HEK293T (cell line): Measurements from ENCODE around the gene MRAP2.
"Not testable (repeated sequence)": the region's sequence is repeated elsewhere in the genome, so short reads cannot be mapped to it uniquely, and the experiment has no call there.

Source experiments
- CTCF ChIA-PET: fragments of 350-600 bp; formaldehyde crosslinking; extraction: SDS; loops from one replicate; lab custom pipeline; 2021; ENCODE audit warnings: antibody characterized with exemption, inconsistent platforms; lab: Yijun Ruan, JAX
- POLR2A ChIA-PET: fragments of 350-600 bp; formaldehyde crosslinking; extraction: SDS; loops from one replicate; lab custom pipeline; 2020; ENCODE audit warnings: antibody characterized with exemption, inconsistent platforms; lab: Yijun Ruan, JAX
- DNase-seq: peaks from one replicate; pipeline ENCODE4 v3.0.0; 2012; ENCODE audit warnings: mixed read lengths; ENCODE audit errors: extremely low spot score
- ARNT ChIP-seq: fragments of 450-650 bp; IDR thresholded peaks from 2 replicates; pipeline ENCODE4 v1.6.1; 2017; ENCODE audit warnings: mild to moderate bottlenecking
- BHLHE40 ChIP-seq: fragments of 450-650 bp; IDR thresholded peaks from 2 replicates; pipeline ENCODE4 v1.6.1; 2016; ENCODE audit warnings: mild to moderate bottlenecking, moderate library complexity, borderline replicate concordance
- CTBP1 ChIP-seq: fragments of 450-650 bp; IDR thresholded peaks from 2 replicates; pipeline ENCODE4 v1.6.1; 2016; ENCODE audit warnings: borderline replicate concordance
- ELF4 ChIP-seq: fragments of 450-650 bp; IDR thresholded peaks from 2 replicates; pipeline ENCODE4 v1.6.1; 2017; ENCODE audit warnings: antibody characterized with exemption
- FOXA1 ChIP-seq: fragments of 450-650 bp; IDR thresholded peaks from 2 replicates; pipeline ENCODE4 v1.6.1; 2016; ENCODE audit warnings: mild to moderate bottlenecking
- FOXK2 ChIP-seq: fragments of 450-650 bp; IDR thresholded peaks from 2 replicates; pipeline ENCODE4 v1.6.1; 2016; ENCODE audit warnings: mild to moderate bottlenecking
- FOXM1 ChIP-seq: fragments of 450-650 bp; IDR thresholded peaks from 2 replicates; pipeline ENCODE4 v1.6.1; 2017; ENCODE audit warnings: mild to moderate bottlenecking, borderline replicate concordance
- HDGF ChIP-seq: fragments of 450-650 bp; IDR thresholded peaks from 2 replicates; pipeline ENCODE4 v1.6.1; 2017; ENCODE audit warnings: antibody characterized with exemption, borderline replicate concordance
- L3MBTL2 ChIP-seq: fragments of 450-650 bp; conservative IDR thresholded peaks from 2 replicates; pipeline ENCODE4 v1.6.1; 2016; ENCODE audit warnings: mild to moderate bottlenecking
- LEF1 ChIP-seq: fragments of 450-650 bp; IDR thresholded peaks from 2 replicates; pipeline ENCODE4 v1.6.1; 2017; ENCODE audit warnings: mild to moderate bottlenecking, borderline replicate concordance
- NFRKB ChIP-seq: fragments of 450-650 bp; IDR thresholded peaks from 2 replicates; pipeline ENCODE4 v1.6.1; 2016; ENCODE audit warnings: mild to moderate bottlenecking, moderate library complexity
- PKNOX1 ChIP-seq: fragments of 450-650 bp; IDR thresholded peaks from 2 replicates; pipeline ENCODE4 v1.6.1; 2016
- SP1 ChIP-seq: fragments of 450-650 bp; IDR thresholded peaks from 2 replicates; pipeline ENCODE4 v1.6.1; 2017
- SUZ12 ChIP-seq: fragments of 450-650 bp; IDR thresholded peaks from 2 replicates; pipeline ENCODE4 v1.6.1; 2016; ENCODE audit warnings: mild to moderate bottlenecking
- TARDBP ChIP-seq: fragments of 450-650 bp; IDR thresholded peaks from 2 replicates; pipeline ENCODE4 v1.6.1; 2016
- ZNF384 ChIP-seq: fragments of 450-650 bp; IDR thresholded peaks from 2 replicates; pipeline ENCODE4 v1.6.1; 2016

Gene MRAP2

DNA sequence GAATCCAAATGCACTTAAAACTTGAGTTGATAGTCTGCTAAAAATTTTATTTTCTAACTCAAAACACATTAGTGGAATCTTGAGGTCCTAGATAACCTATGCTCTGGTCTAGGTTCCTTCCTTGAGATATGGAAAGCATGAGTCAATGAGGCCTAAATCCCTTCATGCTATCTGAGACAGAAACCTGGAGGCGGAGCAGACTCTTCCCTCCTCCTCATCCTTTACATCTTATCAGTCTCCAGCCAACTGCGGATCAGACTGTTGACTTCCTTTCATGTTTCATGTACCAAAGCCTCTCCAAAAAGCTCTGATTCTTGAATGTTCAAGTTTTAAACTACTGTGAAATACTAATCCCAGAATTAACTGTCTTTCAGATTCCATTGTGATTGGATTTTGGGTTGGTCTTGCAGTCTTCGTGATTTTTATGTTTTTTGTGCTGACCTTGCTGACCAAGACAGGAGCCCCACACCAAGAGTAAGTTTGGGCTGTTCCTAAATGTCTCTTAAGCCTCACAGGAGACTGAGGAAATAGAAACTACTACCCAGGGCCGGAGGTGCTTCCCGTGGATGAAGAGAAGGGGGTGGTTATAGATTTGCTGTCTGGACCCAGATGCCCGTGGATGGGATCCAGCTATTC is 29.1 kb downstream of the MRAP2 start:
- TF ChIP-seq FOXK2 (no peak), FOXA1 (no peak), TARDBP (no peak), ZNF384 (no peak), PKNOX1 (no peak), L3MBTL2 (no peak), BHLHE40 (no peak)
- DNase-seq, result no peak
- ChIA-PET CTCF (interaction anchor here (0.7 kb wide), 1 partner anchor 368 kb away, joined by 3 read pairs; no protein-coding TSS in a partner anchor), POLR2A (no interaction called here)

DNA sequence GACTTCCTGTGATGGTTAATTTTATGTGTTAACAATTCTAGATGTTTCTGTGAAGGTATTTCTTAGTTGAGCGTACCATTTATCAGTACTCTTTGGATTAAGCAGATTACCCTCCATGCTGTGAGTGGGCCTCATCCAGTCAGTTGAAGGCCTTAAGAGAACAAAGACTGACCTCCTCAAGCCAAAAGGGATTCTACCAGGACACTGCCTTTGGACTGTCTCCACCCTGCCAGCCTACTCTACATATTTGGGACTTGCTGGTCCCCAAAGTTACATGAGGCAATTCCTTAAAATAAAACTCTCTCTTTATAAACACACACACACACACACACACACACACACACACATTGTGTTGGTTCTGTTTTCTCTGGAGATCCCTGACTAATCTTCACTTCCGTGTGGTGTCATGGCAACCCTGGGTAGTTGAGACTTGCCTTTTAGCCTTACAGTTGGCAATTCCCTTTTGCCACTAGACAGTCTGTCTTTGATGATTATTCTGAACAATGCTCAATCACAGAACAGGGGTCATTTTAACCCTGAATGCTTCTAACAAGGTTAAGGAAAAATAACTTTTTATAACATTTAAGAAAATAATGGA is 32.2 kb downstream of the MRAP2 start:
- DNase-seq, result no peak
- ChIA-PET CTCF (interaction anchor here (0.6 kb wide), 1 partner anchor 16 kb away, joined by 4 read pairs; no protein-coding TSS in a partner anchor), POLR2A (no interaction called here)
- TF ChIP-seq NFRKB (no peak), SP1 (no peak), BHLHE40 (no peak), FOXK2 (no peak), LEF1 (no peak), TARDBP (no peak)

DNA sequence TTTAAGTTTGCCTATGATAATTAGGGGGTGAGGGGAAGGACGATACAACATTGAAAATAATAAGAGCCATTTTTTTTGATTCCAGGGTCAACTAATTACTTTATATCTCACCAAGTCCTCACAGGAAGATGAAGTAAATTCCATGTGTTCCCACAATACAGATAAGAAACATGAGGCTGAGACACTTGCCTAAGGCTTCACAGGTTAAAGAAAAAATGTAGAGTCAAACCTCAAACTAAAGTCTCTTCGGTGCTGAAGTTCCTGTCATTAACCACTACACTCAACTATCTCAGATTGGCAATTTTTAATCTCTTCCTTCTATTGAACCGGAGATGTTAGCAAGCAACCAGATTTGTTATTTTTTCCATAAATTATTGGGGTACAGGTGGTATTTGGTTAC is 33.0 kb downstream of the MRAP2 start:
- DNase-seq, result no peak
- ChIA-PET CTCF (no interaction called here), POLR2A (no interaction called here)

DNA sequence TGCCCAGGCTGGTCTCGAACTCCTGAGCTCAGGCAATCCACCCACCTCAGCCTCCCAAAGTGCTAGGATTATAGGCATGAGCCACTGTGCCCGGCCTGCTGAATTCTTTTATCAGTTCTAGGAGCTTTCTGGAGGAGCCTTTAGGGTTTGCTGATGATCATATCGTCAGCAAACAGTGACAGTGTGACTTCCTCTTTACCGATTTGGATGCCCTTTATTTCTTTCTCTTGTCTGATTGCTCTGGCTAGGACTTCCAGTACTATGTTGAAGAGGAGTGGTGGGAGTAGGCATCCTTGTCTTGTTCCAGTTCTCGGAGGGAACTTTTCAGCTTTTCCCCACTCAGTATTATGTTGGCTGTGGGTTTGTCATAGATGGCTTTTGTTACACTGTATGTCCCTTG is 35.3 kb downstream of the MRAP2 start:
- POLR2A ChIA-PET, DNase-seq, CTCF ChIA-PET: not testable (repeated sequence)

More for the DNA sequence above, 33.0 kb downstream of the MRAP2 start:
- no peak for TF ChIP-seq ZNF384
- no peak for TF ChIP-seq NFRKB

GRCh38 chr6:84072442-84072997 is 38.9 kb downstream of the MRAP2 start:
- POLR2A ChIA-PET, result no interaction called here
- CTCF ChIA-PET, result no interaction called here
- TF ChIP-seq PKNOX1 (no peak), FOXA1 (no peak), HDGF (no peak), SUZ12 (no peak), ARNT (no peak), BHLHE40 (no peak), CTBP1 (no peak), FOXM1 (no peak), NFRKB (no peak), SP1 (no peak), LEF1 (no peak), FOXK2 (no peak), L3MBTL2 (no peak), ZNF384 (no peak), ELF4 (no peak), TARDBP (no peak)
- no peak for DNase-seq

DNA sequence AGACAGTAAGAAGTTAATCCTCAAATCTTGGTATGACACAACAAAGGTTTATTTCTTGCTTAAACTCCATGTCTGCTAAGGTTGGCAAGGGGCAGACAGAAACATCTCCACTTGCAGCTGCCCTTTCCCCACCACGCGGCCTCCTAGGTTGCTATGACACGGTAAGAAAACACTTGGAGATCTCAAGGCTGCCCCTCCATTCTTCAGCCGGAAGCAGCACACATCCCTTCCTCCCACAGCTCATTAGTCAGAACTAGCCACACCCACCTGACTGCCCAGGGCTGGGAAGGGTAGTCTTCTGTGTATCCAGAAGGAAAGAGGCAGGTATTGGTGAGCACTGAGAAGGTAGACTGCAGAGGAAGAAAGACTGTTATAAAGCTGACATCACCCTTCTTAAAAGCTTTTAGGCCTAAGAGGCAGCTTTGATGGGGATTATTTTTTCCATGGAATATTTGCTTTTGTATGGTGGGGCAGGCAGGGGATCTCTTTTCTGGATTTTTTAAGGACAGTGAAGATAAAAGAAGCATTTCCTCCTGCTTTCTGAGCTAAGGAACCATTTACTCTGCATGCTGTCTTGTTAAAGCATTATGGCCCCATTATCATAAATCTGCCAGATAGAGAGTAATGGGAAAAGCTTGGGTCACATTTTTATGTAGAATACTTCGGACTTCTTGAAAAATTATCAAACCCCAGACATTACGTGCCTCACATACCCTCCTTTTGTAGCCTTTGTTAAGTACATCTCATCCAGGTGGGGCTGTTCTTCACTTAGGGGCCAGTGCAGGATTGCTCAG is 41.6 kb downstream of the MRAP2 start:
- TF ChIP-seq ARNT (no peak), PKNOX1 (peak; percentile 80), LEF1 (no peak)
- ChIA-PET POLR2A (no interaction called here), CTCF (no interaction called here)
- peak; percentile 34 for DNase-seq

DNA sequence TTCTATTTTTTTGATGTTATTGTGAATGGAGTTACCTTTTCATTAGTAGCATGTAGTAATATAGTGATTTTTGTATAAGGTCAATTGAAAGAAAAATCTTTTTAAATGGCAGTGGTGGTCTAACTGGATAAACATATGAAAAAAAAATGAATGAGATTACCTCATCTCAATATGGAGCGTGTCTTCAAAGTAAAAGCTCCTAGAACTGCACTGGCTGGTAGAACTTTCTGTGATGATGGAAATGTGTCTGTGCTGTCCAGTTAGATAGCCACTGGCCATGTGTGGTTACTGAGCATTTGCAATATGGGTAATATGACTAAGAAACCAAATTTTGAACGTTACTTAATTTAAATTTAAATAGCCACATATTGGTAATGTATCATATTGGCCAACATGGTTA is 44.1 kb downstream of the MRAP2 start:
- POLR2A ChIA-PET, result interaction anchor here (0.5 kb wide), 1 partner anchor 79 kb away, joined by 4 read pairs; no protein-coding TSS in a partner anchor
- no peak for TF ChIP-seq BHLHE40
- TF ChIP-seq PKNOX1, result no peak
- DNase-seq, result no peak
- CTCF ChIA-PET, result no interaction called here
